IMR-90 (cell line): Measurements from ENCODE around the gene DDHD1. TPM values are rescaled to one million over a fixed set of nuclear protein-coding genes. Genes with fewer than 3 reads are reported as not detected.
A peak's percentile ranks its signal among the peaks of the same experiment; 100 is the strongest.

Source experiments
- ATAC-seq: fragments of 200-7000 bp; cut with Tn5 transposase; 2 replicates; pipeline ENCODE4 v1.9.1; 2020; ENCODE audit warnings: low read depth, mild to moderate bottlenecking, moderate library complexity
- BruUV-seq: library from RNA; stranded (reverse); fragments of 400-500 nt; replicated peaks from 2 replicates; lab custom pipeline; 2021; lab: Mats Ljungman, UMichigan
- CTCF ChIA-PET: fragments of 300-600 bp; formaldehyde crosslinking; extraction: SDS; loops from one replicate; lab custom pipeline; 2021; ENCODE audit warnings: antibody characterized with exemption; lab: Yijun Ruan, JAX
- POLR2A ChIA-PET: fragments of 300-600 bp; sonication (Branson Sonifier 250); formaldehyde crosslinking; loops from one replicate; lab custom pipeline; 2022; ENCODE audit warnings: antibody characterized with exemption; ENCODE audit not compliant: unreplicated experiment; lab: Charles Lee
- DNase-seq: peaks from one replicate; pipeline ENCODE4 v3.0.0; 2013
- H2AFZ ChIP-seq: replicated peaks from 2 replicates; pipeline ENCODE3; 2013; ENCODE audit warnings: low read length, mild to moderate bottlenecking; ENCODE audit not compliant: poor library complexity
- H2AK5ac ChIP-seq: 2 replicates; pipeline ENCODE4 v1.6.1; 2013; ENCODE audit warnings: low read depth, low read length, inconsistent platforms
- H2AK9ac ChIP-seq: replicated peaks from 2 replicates; pipeline ENCODE3; 2013; ENCODE audit warnings: mild to moderate bottlenecking, low read depth, low read length, moderate library complexity; ENCODE audit not compliant: poor library complexity
- H2BK120ac ChIP-seq: 2 replicates; pipeline ENCODE4 v1.6.1; 2013; ENCODE audit warnings: low read depth, low read length, inconsistent platforms
- H2BK15ac ChIP-seq: 3 replicates; pipeline ENCODE4 v1.6.1; 2013; ENCODE audit warnings: low read depth, low read length, inconsistent platforms
- H2BK20ac ChIP-seq: 2 replicates; pipeline ENCODE4 v1.6.1; 2013; ENCODE audit warnings: low read depth, mild to moderate bottlenecking, inconsistent platforms, low read length, moderate library complexity
- H2BK5ac ChIP-seq: 2 replicates; pipeline ENCODE4 v1.6.1; 2013; ENCODE audit warnings: mild to moderate bottlenecking, low read depth, low read length, inconsistent platforms; ENCODE audit not compliant: poor library complexity, severe bottlenecking
- H3K14ac ChIP-seq: replicated peaks from 2 replicates; pipeline ENCODE4 v1.6.1; 2013; ENCODE audit warnings: low read depth, low read length, inconsistent platforms
- H3K18ac ChIP-seq: 2 replicates; pipeline ENCODE4 v1.6.1; 2013; ENCODE audit warnings: low read depth, low read length, control low read depth
- H3K23ac ChIP-seq: 2 replicates; pipeline ENCODE4 v1.6.1; 2013; ENCODE audit warnings: low read depth, low read length, inconsistent platforms
- H3K27ac ChIP-seq: 2 replicates; pipeline ENCODE4 v1.5.1; 2013; ENCODE audit warnings: mild to moderate bottlenecking, control low read depth, low read length; ENCODE audit not compliant: insufficient read depth
- H3K27me3 ChIP-seq: 2 replicates; pipeline ENCODE4 v1.6.1; 2013; ENCODE audit warnings: low read length; ENCODE audit not compliant: control insufficient read depth, insufficient read depth
- H3K36me3 ChIP-seq: 2 replicates; pipeline ENCODE4 v1.6.1; 2013; ENCODE audit warnings: low read length, mixed read lengths; ENCODE audit not compliant: control insufficient read depth, insufficient read depth
- H3K4ac ChIP-seq: 2 replicates; pipeline ENCODE4 v1.6.1; 2013; ENCODE audit warnings: low read depth, low read length, inconsistent platforms
- H3K4me1 ChIP-seq: 2 replicates; pipeline ENCODE4 v1.6.1; 2013; ENCODE audit warnings: low read length, mixed read lengths; ENCODE audit not compliant: control insufficient read depth, insufficient read depth
- H3K4me2 ChIP-seq: 2 replicates; pipeline ENCODE4 v1.6.1; 2013; ENCODE audit warnings: low read depth, mild to moderate bottlenecking, control low read depth, low read length, moderate library complexity
- H3K4me3 ChIP-seq: 2 replicates; pipeline ENCODE4 v1.5.1; 2013; ENCODE audit warnings: low read depth, mild to moderate bottlenecking, control low read depth, low read length, moderate library complexity; ENCODE audit not compliant: insufficient read depth
- H3K56ac ChIP-seq: 2 replicates; pipeline ENCODE4 v1.6.1; 2013; ENCODE audit warnings: low read length, inconsistent platforms; ENCODE audit not compliant: insufficient read depth; ENCODE audit errors: extremely low read depth
- H3K79me1 ChIP-seq, 2 experiments: 2 replicates each; pipeline ENCODE4 v1.6.1; 2013; ENCODE audit warnings: low read length in 2 of 2, inconsistent platforms in 1 of 2, low read depth in 1 of 2
- H3K9ac ChIP-seq: 2 replicates; pipeline ENCODE4 v1.6.1; 2013; ENCODE audit warnings: low read depth, low read length, control low read depth
- H3K9me1 ChIP-seq: 2 replicates; pipeline ENCODE4 v1.6.1; 2013; ENCODE audit warnings: low read length, inconsistent platforms; ENCODE audit not compliant: insufficient read depth
- H3K9me3 ChIP-seq: 2 replicates; pipeline ENCODE4 v1.6.1; 2013; ENCODE audit warnings: low read length; ENCODE audit not compliant: control insufficient read depth, insufficient read depth
- H4K20me1 ChIP-seq: 2 replicates; pipeline ENCODE4 v1.6.1; 2013; ENCODE audit warnings: low read length, inconsistent platforms; ENCODE audit not compliant: insufficient read depth
- H4K5ac ChIP-seq: 2 replicates; pipeline ENCODE4 v1.6.1; 2013; ENCODE audit warnings: mild to moderate bottlenecking, low read depth, low read length, control low read depth
- H4K8ac ChIP-seq, 2 experiments: 2 replicates each; pipeline ENCODE4 v1.6.1; 2013; ENCODE audit warnings: low read depth in 2 of 2, low read length in 2 of 2, control low read depth in 1 of 2, inconsistent platforms in 1 of 2
- H4K91ac ChIP-seq: 2 replicates; pipeline ENCODE4 v1.6.1; 2013; ENCODE audit warnings: low read depth, low read length, inconsistent platforms; ENCODE audit not compliant: insufficient read depth
- BHLHE40 ChIP-seq: fragments of 150-350 bp; IDR thresholded peaks from 2 replicates; pipeline ENCODE4 v1.6.1; 2016; ENCODE audit warnings: mild to moderate bottlenecking, low read depth, low read length
- CEBPB ChIP-seq: IDR thresholded peaks from 2 replicates; pipeline ENCODE4 v1.6.1; 2012; ENCODE audit warnings: low read depth, low read length, improper control_type of control experiment
- CHD1 ChIP-seq: IDR thresholded peaks from 2 replicates; pipeline ENCODE4 v1.6.1; 2012; ENCODE audit warnings: low read depth, low read length, improper control_type of control experiment
- MAZ ChIP-seq: IDR thresholded peaks from 2 replicates; pipeline ENCODE4 v1.6.1; 2012; ENCODE audit warnings: low read depth, mild to moderate bottlenecking, low read length, improper control_type of control experiment, moderate library complexity, borderline replicate concordance
- MXI1 ChIP-seq: IDR thresholded peaks from 2 replicates; pipeline ENCODE4 v1.6.1; 2012; ENCODE audit warnings: low read depth, mild to moderate bottlenecking, low read length, moderate library complexity, borderline replicate concordance
- POLR2A ChIP-seq: IDR thresholded peaks from 2 replicates; pipeline ENCODE4 v1.6.1; 2012; ENCODE audit warnings: mild to moderate bottlenecking, low read depth, low read length
- RCOR1 ChIP-seq: IDR thresholded peaks from 2 replicates; pipeline ENCODE4 v1.6.1; 2012; ENCODE audit warnings: mild to moderate bottlenecking, low read length, improper control_type of control experiment; ENCODE audit not compliant: insufficient replicate concordance
- RFX5 ChIP-seq: IDR thresholded peaks from 2 replicates; pipeline ENCODE4 v1.8.0; 2012; ENCODE audit warnings: low read depth, mild to moderate bottlenecking, low read length, moderate library complexity
- SMC3 ChIP-seq: fragments of 150-350 bp; IDR thresholded peaks from 2 replicates; pipeline ENCODE4 v1.6.1; 2016; ENCODE audit warnings: low read depth, mild to moderate bottlenecking, antibody characterized with exemption, low read length, moderate library complexity
- USF2 ChIP-seq: fragments of 150-350 bp; IDR thresholded peaks from 2 replicates; pipeline ENCODE4 v1.6.1; 2017; ENCODE audit warnings: mild to moderate bottlenecking, antibody characterized with exemption, low read length, low read depth
- WGBS, 2 experiments: methylation state at CpG; one replicate each; pipeline versions ENCODE4 v1.1.5 to v1.1.7; 2013; ENCODE audit warnings: missing lambda C conversion rate in 2 of 2; ENCODE audit not compliant: insufficient read length in 1 of 2; ENCODE audit errors: extremely low coverage in 2 of 2; 5-methylcytosine and 5-hydroxymethylcytosine counted together
- dilution Hi-C: fragments of 300-500 bp; cut with HindIII; formaldehyde crosslinking; loops from one replicate; pipeline ENCODE4 v1.14.3; 2018; ENCODE audit warnings: low sequenced_read_pairs; ENCODE audit not compliant: unreplicated experiment
- in situ Hi-C: fragments of 300-500 bp; cut with MboI; formaldehyde crosslinking; loops from 3 replicates; pipeline ENCODE4 v1.14.3; 2019; ENCODE audit warnings: low sequenced_read_pairs, inconsistent platforms, mixed read lengths
- intact Hi-C: fragments of 100-400 bp; cut with micrococcal nuclease; formaldehyde crosslinking; loops from 2 replicates; pipeline ENCODE4 v1.10.0; 2022
- polyA plus RNA-seq, 3 experiments: library from polyadenylated mRNA; depleted of rRNA; stranded (reverse); fragments of >200 nt; gene quantifications; 2 replicates each; pipeline ENCODE4 v1.2.3, GENCODE V29; 2012; ENCODE audit warnings: low replicate concordance in 1 of 3
- total RNA-seq: library from RNA; depleted of rRNA; stranded (reverse); fragments of >200 nt; gene quantifications from 2 replicates; pipeline ENCODE4 v1.2.3, GENCODE V29; 2012

Gene DDHD1
- total and polyA plus RNA-seq, 2 of the 4 experiments (the other 2 are of a cell fraction), result 4.5 to 9.0 TPM

- Histone ChIP-seq H4K20me1 (no peaks in the 10 kb centered on the region), H3K4ac (no peak overlapping the region), H2AK9ac (no peak overlapping the region), H3K14ac (no peak overlapping the region), H3K9ac (no peak overlapping the region), H3K9me1 (no peaks in the 10 kb centered on the region; the same call in 1 of the 2 replicates), H3K4me3 (no peak overlapping the region), H3K4me2 (no peak overlapping the region), H3K79me1 (no peaks in the 10 kb centered on the region), H3K9me3 (no peaks in the 10 kb centered on the region), H2AFZ (no peak overlapping the region), H3K56ac (no peak overlapping the region), H2BK120ac (no peak overlapping the region), H3K18ac (no peak overlapping the region), H3K4me1 (no peaks in the 10 kb centered on the region), H4K91ac (no peak overlapping the region), H2BK20ac (no peak overlapping the region), H3K36me3 (peaks cover 2% of the 10 kb centered on the region; the same call in 1 of the 2 replicates), H2BK5ac (no peak overlapping the region), H4K8ac (no peak overlapping the region), H3K27ac (no peak overlapping the region), H3K23ac (peak overlapping the region; percentile 78; the same call in 1 of the 2 replicates), H2AK5ac (no peak overlapping the region), H2BK15ac (no peak overlapping the region), H4K5ac (no peak overlapping the region), H3K27me3 (no peaks in the 10 kb centered on the region)
- dilution Hi-C loops (no loop called here), intact Hi-C loops (loop anchor here (5.0 kb wide), 2 partner anchors 234 to 1284 kb away; no protein-coding TSS in a partner anchor), in situ Hi-C loops (no loop called here)
- POLR2A ChIA-PET, result interaction anchor here (1.0 kb wide), 1 partner anchor 112 kb away, joined by 3 read pairs; the partner anchor contains the start of gene FERMT2
- WGBS, 2 experiments, result no CpG with 5 or more reads among the region's 8 CpGs
- CTCF ChIA-PET, result no interaction called here
- BruUV-seq, result no TSS peak
- ATAC-seq, result peak; percentile 35; the same call in 1 of the 2 replicates
- DNase-seq, result peak; percentile 70
- no peak for TF ChIP-seq POLR2A
- no peak for TF ChIP-seq RFX5
- no peak for TF ChIP-seq MAZ
- TF ChIP-seq RCOR1, result no peak
- no peak for TF ChIP-seq CHD1
- no peak for TF ChIP-seq MXI1
- TF ChIP-seq USF2, result no peak
- no peak for TF ChIP-seq SMC3
- TF ChIP-seq BHLHE40, result no peak
- no peak for TF ChIP-seq CEBPB
Observed at GRCh38 chr14:53062856-53063255, 90.3 kb downstream of the DDHD1 start.
